Activated T-cell treated with anti-CD3 and anti-CD28 coated beads, Interleukin-2, amount 50 U/mL, for 4 hours (primary cell): Measurements from ENCODE around the gene IFNL4. TPM values are rescaled to one million over a fixed set of nuclear protein-coding genes. Genes with fewer than 3 reads are reported as not detected.
"Not testable (repeated sequence)": the region's sequence is repeated elsewhere in the genome, so short reads cannot be mapped to it uniquely, and the experiment has no call there.

Experiments used
- ATAC-seq, 2 donors: fragments of 200-7000 bp; cut with Tn5 transposase; one replicate each; pipeline ENCODE4 v1.10.0; 2021
- DNase-seq: peaks from one replicate; pipeline ENCODE4 v3.0.0-alpha.2; 2020
- H3K27me3 Mint-ChIP-seq: one replicate; pipeline ENCODE4 v1.8.0; 2021; ENCODE audit warnings: low read depth, mixed read lengths
- H3K36me3 Mint-ChIP-seq: one replicate; pipeline ENCODE4 v1.8.0; 2022; ENCODE audit warnings: mixed read lengths; ENCODE audit not compliant: insufficient read depth
- H3K4me1 Mint-ChIP-seq: one replicate; pipeline ENCODE4 v1.8.0; 2021; ENCODE audit warnings: low read depth, mixed read lengths
- H3K4me3 Mint-ChIP-seq: one replicate; pipeline ENCODE4 v1.8.0; 2021; ENCODE audit warnings: mild to moderate bottlenecking, moderate library complexity, mixed read lengths
- H3K9me3 Mint-ChIP-seq: one replicate; pipeline ENCODE4 v1.8.0; 2021; ENCODE audit warnings: mixed read lengths
- total RNA-seq, 3 donors: library from RNA; stranded (reverse); gene quantifications; one replicate each; pipeline ENCODE4 v1.2.1, GENCODE V29; 2021

IFNL4 gene
- total RNA-seq, 3 donors from 2014 or later, result not detected

- H3K9me3 Mint-ChIP-seq, result not testable (repeated sequence)
- ATAC-seq, result peak; percentile 36 to 41
- peaks cover 33% of the 10 kb centered on the region for H3K27me3 Mint-ChIP-seq
Observed at GRCh38 chr19:39268085-39268484, 19.4 kb upstream of the IFNL4 start, which contains the start of gene IFNL2. IFNL2 (plus strand) TSS chr19:39268396; CDS start chr19:39268569, 173 bp downstream.

GRCh38 chr19:39265321-39265916, 16.8 kb upstream of the IFNL4 start:
- DNase-seq (no peak), ATAC-seq (peak in 1 of 2 donors; percentile 12)
- Mint-ChIP-seq H3K4me3 (no peak overlapping the region), H3K36me3 (no peaks in the 10 kb centered on the region), H3K9me3 (no peaks in the 10 kb centered on the region), H3K4me1 (peaks cover 7% of the 10 kb centered on the region), H3K27me3 (peaks cover 49% of the 10 kb centered on the region)

More at GRCh38 chr19:39268085-39268484, 19.4 kb upstream of the IFNL4 start, which contains the start of gene IFNL2:
- H3K4me3 Mint-ChIP-seq, H3K4me1 Mint-ChIP-seq, DNase-seq, H3K36me3 Mint-ChIP-seq: not testable (repeated sequence)

- Mint-ChIP-seq H3K4me1 (peaks cover 7% of the 10 kb centered on the region), H3K4me3 (no peak overlapping the region), H3K9me3 (no peaks in the 10 kb centered on the region), H3K27me3 (peaks cover 49% of the 10 kb centered on the region), H3K36me3 (no peaks in the 10 kb centered on the region)
- ATAC-seq, result peak; percentile 34 to 42
- no peak for DNase-seq
Observed at GRCh38 chr19:39264306-39265290, 15.9 kb upstream of the IFNL4 start.

GRCh38 chr19:39263912-39264305, 15.3 kb upstream of the IFNL4 start:
- peaks cover 45% of the 10 kb centered on the region for H3K27me3 Mint-ChIP-seq
- no peaks in the 10 kb centered on the region for H3K36me3 Mint-ChIP-seq
- ATAC-seq (peak in 1 of 2 donors; percentile 21), DNase-seq (no peak)
- no peaks in the 10 kb centered on the region for H3K9me3 Mint-ChIP-seq
- H3K4me1 Mint-ChIP-seq, result peaks cover 7% of the 10 kb centered on the region
- H3K4me3 Mint-ChIP-seq, result no peak overlapping the region

- DNase-seq, result no peak
- H3K27me3 Mint-ChIP-seq, result peaks cover 47% of the 10 kb centered on the region
- H3K4me1 Mint-ChIP-seq, result peaks cover 11% of the 10 kb centered on the region
- H3K36me3 Mint-ChIP-seq, result no peaks in the 10 kb centered on the region
- H3K9me3 Mint-ChIP-seq, result no peaks in the 10 kb centered on the region
- H3K4me3 Mint-ChIP-seq, result no peak overlapping the region
- no peak for ATAC-seq
Observed at GRCh38 chr19:39262496-39262895, 13.8 kb upstream of the IFNL4 start.

GRCh38 chr19:39261704-39262103, 13.0 kb upstream of the IFNL4 start:
- peaks cover 11% of the 10 kb centered on the region for H3K4me1 Mint-ChIP-seq
- H3K36me3 Mint-ChIP-seq, result no peaks in the 10 kb centered on the region

GRCh38 chr19:39257227-39257626, 8.6 kb upstream of the IFNL4 start:
- no peak overlapping the region for H3K4me3 Mint-ChIP-seq
- ATAC-seq, result no peak

More at GRCh38 chr19:39261704-39262103, 13.0 kb upstream of the IFNL4 start:
- DNase-seq (no peak), ATAC-seq (no peak)
- no peak overlapping the region for H3K4me3 Mint-ChIP-seq
- H3K27me3 Mint-ChIP-seq, result peaks cover 47% of the 10 kb centered on the region
- H3K9me3 Mint-ChIP-seq, result no peaks in the 10 kb centered on the region

GRCh38 chr19:39254531-39255345, 6.1 kb upstream of the IFNL4 start:
- H3K4me1 Mint-ChIP-seq, result peaks cover 8% of the 10 kb centered on the region
- H3K9me3 Mint-ChIP-seq, result no peaks in the 10 kb centered on the region
- no peak overlapping the region for H3K4me3 Mint-ChIP-seq
- ATAC-seq (no peak), DNase-seq (no peak)
- no peaks in the 10 kb centered on the region for H3K36me3 Mint-ChIP-seq
- H3K27me3 Mint-ChIP-seq, result peaks cover 3% of the 10 kb centered on the region

More at GRCh38 chr19:39257227-39257626, 8.6 kb upstream of the IFNL4 start:
- no peaks in the 10 kb centered on the region for H3K36me3 Mint-ChIP-seq
- no peak for DNase-seq
- H3K27me3 Mint-ChIP-seq, result peaks cover 16% of the 10 kb centered on the region
- peaks cover 4% of the 10 kb centered on the region for H3K4me1 Mint-ChIP-seq
- no peaks in the 10 kb centered on the region for H3K9me3 Mint-ChIP-seq

GRCh38 chr19:39253374-39254149, 4.9 kb upstream of the IFNL4 start:
- H3K9me3 Mint-ChIP-seq, result no peaks in the 10 kb centered on the region

GRCh38 chr19:39252458-39252857, 3.8 kb upstream of the IFNL4 start:
- Mint-ChIP-seq H3K4me3 (no peak overlapping the region), H3K27me3 (peaks cover 7% of the 10 kb centered on the region), H3K9me3 (no peaks in the 10 kb centered on the region), H3K4me1 (peaks cover 3% of the 10 kb centered on the region), H3K36me3 (no peaks in the 10 kb centered on the region)
- DNase-seq, result no peak
- ATAC-seq, result no peak

More at GRCh38 chr19:39253374-39254149, 4.9 kb upstream of the IFNL4 start:
- no peaks in the 10 kb centered on the region for H3K36me3 Mint-ChIP-seq
- no peak overlapping the region for H3K4me3 Mint-ChIP-seq
- H3K4me1 Mint-ChIP-seq, result peaks cover 8% of the 10 kb centered on the region
- no peak for DNase-seq
- peaks cover 9% of the 10 kb centered on the region for H3K27me3 Mint-ChIP-seq
- ATAC-seq, result no peak

GRCh38 chr19:39251846-39252245, 3.2 kb upstream of the IFNL4 start:
- DNase-seq (no peak), ATAC-seq (no peak)
- no peaks in the 10 kb centered on the region for H3K9me3 Mint-ChIP-seq
- H3K4me3 Mint-ChIP-seq, result no peak overlapping the region
- H3K4me1 Mint-ChIP-seq, result peaks cover 3% of the 10 kb centered on the region
- H3K36me3 Mint-ChIP-seq, result no peaks in the 10 kb centered on the region
- H3K27me3 Mint-ChIP-seq, result peaks cover 11% of the 10 kb centered on the region

GRCh38 chr19:39251081-39251480, 2.4 kb upstream of the IFNL4 start:
- peaks cover 3% of the 10 kb centered on the region for H3K4me1 Mint-ChIP-seq
- ATAC-seq (no peak), DNase-seq (no peak)
- H3K36me3 Mint-ChIP-seq, result no peaks in the 10 kb centered on the region
- peaks cover 11% of the 10 kb centered on the region for H3K27me3 Mint-ChIP-seq
- no peak overlapping the region for H3K4me3 Mint-ChIP-seq
- no peaks in the 10 kb centered on the region for H3K9me3 Mint-ChIP-seq
